ENCODE results near the gene SYNGR1. TPM values are rescaled to one million over a fixed set of nuclear protein-coding genes. Genes with fewer than 3 reads are reported as not detected.

SYNGR1 gene
- total RNA-seq, 4 donors from 2014 or later = 4.4 to 11.0 (median 9.9) TPM

GRCh38 chr22:39364714-39365491 lies 15.1 kb downstream of the SYNGR1 start:
- TF ChIP-seq CTCF (IDR thresholded peaks at IDR 0.05) = no peak
- DNase-seq (ENCODE audit: low spot score) (no peak), ATAC-seq (ENCODE audit: low FRiP score) (no peak)

- no peak for TF ChIP-seq CTCF (IDR thresholded peaks at IDR 0.05)
- ATAC-seq (ENCODE audit: low FRiP score) = no peak
- no peak for DNase-seq (ENCODE audit: low spot score)
These were observed 15.6 kb downstream of the SYNGR1 start for GRCh38 chr22:39365492-39365780.

- DNase-seq (ENCODE audit: low spot score) (no peak), ATAC-seq (ENCODE audit: low FRiP score) (no peak)
- TF ChIP-seq CTCF (IDR thresholded peaks at IDR 0.05) = no peak
These were observed 17.2 kb downstream of the SYNGR1 start for GRCh38 chr22:39367035-39367434.

GRCh38 chr22:39368461-39368911 lies 18.7 kb downstream of the SYNGR1 start:
- ATAC-seq (ENCODE audit: low FRiP score) (no peak), DNase-seq (ENCODE audit: low spot score) (no peak)
- no peak for TF ChIP-seq CTCF (IDR thresholded peaks at IDR 0.05)

- ATAC-seq (ENCODE audit: low FRiP score) (no peak), DNase-seq (ENCODE audit: low spot score) (no peak)
- no peak for TF ChIP-seq CTCF (IDR thresholded peaks at IDR 0.05)
These were observed 19.4 kb downstream of the SYNGR1 start for GRCh38 chr22:39369186-39369585.

GRCh38 chr22:39369586-39369985 lies 19.8 kb downstream of the SYNGR1 start:
- ATAC-seq (ENCODE audit: low FRiP score) = no peak
- no peak for TF ChIP-seq CTCF (IDR thresholded peaks at IDR 0.05)

GRCh38 chr22:39371732-39372131 lies 21.9 kb downstream of the SYNGR1 start:
- no peak for ATAC-seq (ENCODE audit: low FRiP score)
- TF ChIP-seq CTCF (IDR thresholded peaks at IDR 0.05) = no peak

More at GRCh38 chr22:39369586-39369985, 19.8 kb downstream of the SYNGR1 start:
- no peak for DNase-seq (ENCODE audit: low spot score)

More at GRCh38 chr22:39371732-39372131, 21.9 kb downstream of the SYNGR1 start:
- no peak for DNase-seq (ENCODE audit: low spot score)

Data from omental fat pad (tissue), 4 donors.